ENCODE data around the gene COL23A1. TPM values are rescaled to one million over a fixed set of nuclear protein-coding genes. Genes with fewer than 3 reads are reported as not detected.
"Not testable (repeated sequence)": the region's sequence is repeated elsewhere in the genome, so short reads cannot be mapped to it uniquely, and the experiment has no call there.

Gene COL23A1
- total RNA-seq, 1 experiment from 2014 or later = 15.0 TPM

- TF ChIP-seq IRF2 (CRISPR knock-in tag; IDR thresholded peaks at IDR 0.05; ENCODE audit: borderline replicate concordance, low read depth) (no peak), ZSCAN18 (CRISPR knock-in tag; IDR thresholded peaks at IDR 0.05) (no peak), ZNF425 (CRISPR knock-in tag; conservative IDR thresholded peaks at IDR 0.05) (no peak), JUN (CRISPR knock-in tag; IDR thresholded peaks at IDR 0.05) (no peak), RELA (CRISPR knock-in tag; IDR thresholded peaks at IDR 0.05; ENCODE audit: borderline replicate concordance) (no peak), FOXK1 (CRISPR knock-in tag; IDR thresholded peaks at IDR 0.05) (no peak)
- ChIA-PET POLR2A (no interaction called here), CTCF (interaction anchor here (0.8 to 5.6 kb wide), 8 partner anchors 28 to 354 kb away, joined by 3 to 88 read pairs (median 6); no protein-coding TSS in a partner anchor)
- DNase-seq (ENCODE audit: low spot score) = peak; percentile 22
- Mint-ChIP-seq H3K4me3 (peak overlapping the region; percentile 72), H3K36me3 (no peaks in the 10 kb centered on the region), H3K27ac (no peak overlapping the region), H3K4me1 (peaks cover 37% of the 10 kb centered on the region), H3K27me3 (ENCODE audit: low read depth) (peaks cover 25% of the 10 kb centered on the region), H3K9me3 (no peaks in the 10 kb centered on the region)
- ATAC-seq = no peak
Measured at GRCh38 chr5:178588769-178589168, 1.4 kb downstream of the COL23A1 start.

- Mint-ChIP-seq H3K9me3 (no peaks in the 10 kb centered on the region), H3K27me3 (ENCODE audit: low read depth) (peaks cover 25% of the 10 kb centered on the region), H3K36me3 (no peaks in the 10 kb centered on the region), H3K27ac (no peak overlapping the region), H3K4me1 (peaks cover 37% of the 10 kb centered on the region), H3K4me3 (peak overlapping the region; percentile 72)
- POLR2A ChIA-PET = no interaction called here
- no peak for DNase-seq (ENCODE audit: low spot score)
- peak; percentile 7; the same call in 1 of the 2 replicates for TF ChIP-seq HMGXB4 (CRISPR knock-in tag; IDR thresholded peaks at IDR 0.05)
- TF ChIP-seq TP53 (CRISPR knock-in tag; IDR thresholded peaks at IDR 0.05) = no peak
- CTCF ChIA-PET = interaction anchor here (0.8 to 5.6 kb wide), 9 partner anchors 27 to 353 kb away, joined by 3 to 88 read pairs (median 5); no protein-coding TSS in a partner anchor
- ATAC-seq = no peak
Measured at GRCh38 chr5:178587763-178588611, 2.2 kb downstream of the COL23A1 start.

- H3K27ac Mint-ChIP-seq = no peak overlapping the region
- peaks cover 25% of the 10 kb centered on the region for H3K27me3 Mint-ChIP-seq (ENCODE audit: low read depth)
- H3K4me1 Mint-ChIP-seq = peaks cover 38% of the 10 kb centered on the region
- H3K4me3 Mint-ChIP-seq = no peak overlapping the region
- DNase-seq (ENCODE audit: low spot score) (no peak), ATAC-seq (no peak)
- ChIA-PET CTCF (interaction anchor here (1.1 to 5.6 kb wide), 2 partner anchors 125 to 351 kb away, joined by 3 to 88 read pairs; no protein-coding TSS in a partner anchor), POLR2A (interaction anchor here (0.9 kb wide), 1 partner anchor 11 kb away, joined by 3 read pairs; no protein-coding TSS in a partner anchor)
- no peaks in the 10 kb centered on the region for H3K36me3 Mint-ChIP-seq
- no peak for TF ChIP-seq PREB (CRISPR knock-in tag; IDR thresholded peaks at IDR 0.05; ENCODE audit: borderline replicate concordance)
- no peak for TF ChIP-seq JUN (CRISPR knock-in tag; IDR thresholded peaks at IDR 0.05)
- no peak for TF ChIP-seq RORB (CRISPR knock-in tag; IDR thresholded peaks at IDR 0.05)
- no peak for TF ChIP-seq ATF2 (CRISPR knock-in tag; IDR thresholded peaks at IDR 0.05; ENCODE audit: borderline replicate concordance, low read depth)
- no peak for TF ChIP-seq E2F1 (CRISPR knock-in tag; IDR thresholded peaks at IDR 0.05)
- no peaks in the 10 kb centered on the region for H3K9me3 Mint-ChIP-seq
Measured at GRCh38 chr5:178586396-178586795, 3.8 kb downstream of the COL23A1 start.

- H3K4me3 Mint-ChIP-seq; H3K36me3 Mint-ChIP-seq; POLR2A ChIA-PET; H3K9me3 Mint-ChIP-seq; H3K27ac Mint-ChIP-seq; DNase-seq (ENCODE audit: low spot score); ATAC-seq: not testable (repeated sequence)
- Mint-ChIP-seq H3K4me1 (peaks cover 30% of the 10 kb centered on the region), H3K27me3 (ENCODE audit: low read depth) (peaks cover 25% of the 10 kb centered on the region)
- CTCF ChIA-PET = interaction anchor here (3.1 kb wide), 1 partner anchor 302 kb away, joined by 9 read pairs; no protein-coding TSS in a partner anchor
Measured at GRCh38 chr5:178585421-178585820, 4.8 kb downstream of the COL23A1 start.
